HepG2 (cell line): ENCODE data around the gene CABLES1. TPM values are rescaled to one million over a fixed set of nuclear protein-coding genes. Genes with fewer than 3 reads are reported as not detected.

Source experiments
- ATAC-seq: fragments of 200-7000 bp; cut with Tn5 transposase; 3 replicates; pipeline ENCODE4 v1.9.1; 2020; ENCODE audit warnings: mild to moderate bottlenecking, moderate library complexity
- BruUV-seq: library from RNA; stranded (reverse); fragments of 400-500 nt; replicated peaks from 2 replicates; lab custom pipeline; 2021; lab: Mats Ljungman, UMichigan
- CTCF ChIA-PET: fragments of 300-600 bp; formaldehyde crosslinking; extraction: SDS; loops from one replicate; lab custom pipeline; 2021; ENCODE audit warnings: low total read pairs, inconsistent platforms, low intra/inter-chr PET ratio; lab: Yijun Ruan, JAX
- POLR2A ChIA-PET: fragments of 350-600 bp; sonication (Branson Sonifier 250); formaldehyde crosslinking; loops from one replicate; lab custom pipeline; 2020; ENCODE audit warnings: antibody characterized with exemption, inconsistent platforms; lab: Yijun Ruan, JAX
- DNase-seq: peaks from one replicate; pipeline ENCODE4 v3.0.0-alpha.2; 2015; ENCODE audit warnings: low spot score
- FAIRE-seq: peaks from 3 replicates; lab custom pipeline; 2011; peaks lifted over from hg19 to GRCh38; lab: Jason Lieb, UNC
- H2AFZ ChIP-seq: one replicate; pipeline ENCODE4 v1.6.1; 2011; ENCODE audit warnings: low read length, inconsistent platforms
- H3K27ac ChIP-seq: fragments of 300-600 bp; 3 replicates; pipeline ENCODE4 v1.8.0; 2011; ENCODE audit warnings: mixed run types, mild to moderate bottlenecking, mixed read lengths, low read length, inconsistent platforms; ENCODE audit not compliant: insufficient read depth; ENCODE audit errors: extremely low read length
- H3K27me3 ChIP-seq, 2 experiments: fragments of 200-600 bp in 1 of 2; 2 replicates in 1 of 2; 3 replicates in 1 of 2; pipeline versions ENCODE4 v1.6.0 to v1.8.0; 2011; ENCODE audit warnings: low read length in 2 of 2, mild to moderate bottlenecking in 2 of 2, moderate library complexity in 2 of 2, inconsistent platforms in 1 of 2; ENCODE audit not compliant: insufficient read depth in 2 of 2, control insufficient read depth in 1 of 2
- H3K36me3 ChIP-seq, 2 experiments: fragments of 200-600 bp in 1 of 2; replicated peaks in 1 of 2; 2 replicates in 1 of 2; 3 replicates in 1 of 2; pipeline versions ENCODE4 v1.5.1 to v1.8.0; 2011; ENCODE audit warnings: low read length in 2 of 2, inconsistent platforms in 1 of 2; ENCODE audit not compliant: insufficient read depth in 2 of 2, control insufficient read depth in 1 of 2
- H3K4me1 ChIP-seq: 2 replicates; pipeline ENCODE4 v1.5.1; 2012; ENCODE audit warnings: low read length, inconsistent platforms; ENCODE audit not compliant: insufficient read depth
- H3K4me2 ChIP-seq: 2 replicates; pipeline ENCODE4 v1.6.0; 2011; ENCODE audit warnings: low read depth, low read length, inconsistent platforms
- H3K4me3 ChIP-seq, 3 experiments: fragments of 200-600 bp in 1 of 3; sonication (generic), shearing (Covaris generic) in 1 of 3; replicated peaks in 1 of 3; 2 replicates each; pipeline ENCODE4 v1.5.1; 2011 to 2016; ENCODE audit warnings: low read length in 3 of 3, inconsistent platforms in 2 of 3, low read depth in 2 of 3, mild to moderate bottlenecking in 2 of 3, control low read depth in 1 of 3, mixed read lengths in 1 of 3; ENCODE audit not compliant: insufficient read depth in 1 of 3
- H3K79me2 ChIP-seq: one replicate; pipeline ENCODE4 v1.6.1; 2011; ENCODE audit warnings: low read length, inconsistent platforms; ENCODE audit not compliant: insufficient read depth
- H3K9ac ChIP-seq: 2 replicates; pipeline ENCODE4 v1.6.0; 2011; ENCODE audit warnings: mild to moderate bottlenecking, low read depth, low read length, inconsistent platforms; ENCODE audit not compliant: insufficient read depth
- H3K9me3 ChIP-seq: 2 replicates; pipeline ENCODE4 v1.5.1; 2012; ENCODE audit warnings: mild to moderate bottlenecking, low read length
- H4K20me1 ChIP-seq: 2 replicates; pipeline ENCODE4 v1.6.0; 2011; ENCODE audit warnings: inconsistent platforms, mild to moderate bottlenecking, low read length, moderate library complexity; ENCODE audit not compliant: insufficient read depth
- AGO1 ChIP-seq: fragments of 200-400 bp; formaldehyde crosslinking; IDR thresholded peaks from 2 replicates; pipeline ENCODE4 v1.6.1; 2017; ENCODE audit warnings: mild to moderate bottlenecking, low read depth, low read length, moderate library complexity; ENCODE audit not compliant: poor library complexity, severe bottlenecking
- GABPA ChIP-seq, 2 experiments: IDR thresholded peaks; 2 replicates each; pipeline ENCODE4 v1.6.1; 2011 to 2016; ENCODE audit warnings: low read depth in 2 of 2, low read length in 1 of 2, missing biosample characterization in 1 of 2, missing genetic modification characterization in 1 of 2
- IRF2 ChIP-seq: IDR thresholded peaks from 2 replicates; pipeline ENCODE4 v1.6.1; 2018; ENCODE audit warnings: missing genetic modification reagents, missing compliant biosample characterization
- KDM3A ChIP-seq: IDR thresholded peaks from 2 replicates; pipeline ENCODE4 v1.6.1; 2018; ENCODE audit warnings: low read depth, missing compliant biosample characterization
- MLX ChIP-seq: IDR thresholded peaks from 2 replicates; pipeline ENCODE4 v1.6.1; 2016
- NCOA5 ChIP-seq: sonication (generic); formaldehyde crosslinking; IDR thresholded peaks from 2 replicates; pipeline ENCODE4 v1.4.0; 2020; ENCODE audit warnings: missing genetic modification reagents
- RFXAP ChIP-seq: sonication (generic); formaldehyde crosslinking; IDR thresholded peaks from 2 replicates; pipeline ENCODE4 v1.4.0; 2020; ENCODE audit warnings: missing genetic modification reagents, borderline replicate concordance
- SIX4 ChIP-seq: sonication (generic); formaldehyde crosslinking; IDR thresholded peaks from 2 replicates; pipeline ENCODE4 v1.4.0; 2020; ENCODE audit warnings: missing genetic modification reagents
- SNAI1 ChIP-seq: sonication (generic); formaldehyde crosslinking; IDR thresholded peaks from 2 replicates; pipeline ENCODE4 v1.5.0; 2020; ENCODE audit warnings: mild to moderate bottlenecking, missing genetic modification reagents, borderline replicate concordance
- UBTF ChIP-seq: sonication (generic); formaldehyde crosslinking; IDR thresholded peaks from 2 replicates; pipeline ENCODE4 v1.4.0; 2020; ENCODE audit warnings: mild to moderate bottlenecking, missing genetic modification reagents
- ZNF205 ChIP-seq: IDR thresholded peaks from 2 replicates; pipeline ENCODE4 v1.6.1; 2018; ENCODE audit warnings: missing biosample characterization, missing genetic modification reagents
- ZNF24 ChIP-seq: fragments of 450-650 bp; IDR thresholded peaks from 2 replicates; pipeline ENCODE4 v1.6.1; 2017; ENCODE audit warnings: antibody characterized with exemption, mild to moderate bottlenecking
- ZNF260 ChIP-seq: sonication (generic); formaldehyde crosslinking; IDR thresholded peaks from 2 replicates; pipeline ENCODE4 v1.4.0; 2020; ENCODE audit warnings: missing genetic modification reagents, low read depth, mild to moderate bottlenecking, borderline replicate concordance
- ZNF263 ChIP-seq: sonication (generic); formaldehyde crosslinking; IDR thresholded peaks from 2 replicates; pipeline ENCODE4 v1.4.0; 2020; ENCODE audit warnings: missing genetic modification reagents
- ZNF616 ChIP-seq: sonication (generic); formaldehyde crosslinking; IDR thresholded peaks from 2 replicates; pipeline ENCODE4 v1.5.0; 2020; ENCODE audit warnings: low read depth, mild to moderate bottlenecking, missing genetic modification reagents
- ZNF720 ChIP-seq: sonication (generic); formaldehyde crosslinking; IDR thresholded peaks from 2 replicates; pipeline ENCODE4 v1.4.0; 2020; ENCODE audit warnings: missing genetic modification reagents
- WGBS: methylation state at CpG from one replicate; pipeline ENCODE4 v1.1.6; 2017; ENCODE audit warnings: low lambda C conversion rate; 5-methylcytosine and 5-hydroxymethylcytosine counted together
- in situ Hi-C: cut with HindIII; loops from 2 replicates; pipeline ENCODE4 v1.10.0; 2017; ENCODE audit warnings: low pct_unique_long_range_greater_than_20kb; ENCODE audit not compliant: extremely low pct_ligation_motif_present
- intact Hi-C: fragments of 100-400 bp; cut with micrococcal nuclease; formaldehyde crosslinking; loops from one replicate; pipeline ENCODE4 v1.10.0; 2022; ENCODE audit not compliant: unreplicated experiment
- polyA plus RNA-seq, 8 experiments: library from polyadenylated mRNA; depleted of rRNA in 3 of 8; stranded (reverse) in 7 of 8; unstranded in 1 of 8; fragments of >200 nt; fragmentation: Illumina TruSeq in 4 of 8; extraction: Trizol in 4 of 8; gene quantifications; 2 replicates each; pipeline versions ENCODE4 v1.2.1 to v1.2.3, GENCODE V29; 2011 to 2016; ENCODE audit warnings: low read depth in 4 of 8, missing spikeins in 1 of 8, mixed read lengths in 1 of 8; ENCODE audit not compliant: insufficient read depth in 1 of 8
- total RNA-seq, 5 experiments: library from RNA; depleted of rRNA; stranded (reverse); fragments of >200 nt; fragmentation: Illumina TruSeq; extraction: Trizol; gene quantifications; 2 replicates each; pipeline ENCODE4 v1.2.3, GENCODE V29; 2016; ENCODE audit warnings: low read depth in 1 of 5

Gene CABLES1
- total and polyA plus RNA-seq, 2 of the 13 experiments (the other 11 are each of a cell fraction or from before 2014, with no cell fraction given) = 14.7 to 25.8 TPM

- Histone ChIP-seq H3K36me3 (no peaks in the 10 kb centered on the region), H2AFZ (no peak overlapping the region), H3K27ac (no peak overlapping the region), H4K20me1 (no peaks in the 10 kb centered on the region), H3K27me3 (no peaks in the 10 kb centered on the region), H3K9me3 (no peaks in the 10 kb centered on the region), H3K79me2 (no peaks in the 10 kb centered on the region), H3K4me1 (peaks cover 8% of the 10 kb centered on the region; the same call in 1 of the 2 replicates), H3K4me2 (no peak overlapping the region), H3K4me3 (no peak overlapping the region), H3K9ac (no peak overlapping the region)
- FAIRE-seq = no peak
- 87% methylated on average over 2 of the region's 4 CpGs for WGBS
- TF ChIP-seq IRF2 (CRISPR knock-in tag) (no peak), ZNF260 (no peak)
- ChIA-PET POLR2A (no interaction called here), CTCF (no interaction called here)
- BruUV-seq = no TSS peak
- no peak; the same call in 2 of the 3 replicates for ATAC-seq
- intact Hi-C loops = no loop called here
- DNase-seq = no peak
- in situ Hi-C loops = no loop called here
These were observed 156.3 kb downstream of the CABLES1 start for GRCh38 chr18:23291456-23292205.

- Histone ChIP-seq H2AFZ (no peak overlapping the region), H3K27ac (no peak overlapping the region), H3K9ac (no peak overlapping the region), H4K20me1 (no peaks in the 10 kb centered on the region), H3K9me3 (no peaks in the 10 kb centered on the region), H3K27me3 (no peaks in the 10 kb centered on the region), H3K4me3 (no peak overlapping the region), H3K36me3 (peaks cover 2 to 3% of the 10 kb centered on the region in 2 experiments; a peak in 1 of 5 replicates), H3K79me2 (no peaks in the 10 kb centered on the region), H3K4me1 (peaks cover 15% of the 10 kb centered on the region), H3K4me2 (no peak overlapping the region)
- ATAC-seq = no peak
- ChIA-PET CTCF (no interaction called here), POLR2A (interaction anchor here (0.6 kb wide), 1 partner anchor 12 kb away, joined by 3 read pairs; no protein-coding TSS in a partner anchor)
- no peak for FAIRE-seq
- in situ Hi-C loops (no loop called here), intact Hi-C loops (no loop called here)
- no TSS peak for BruUV-seq
- 84% methylated on average over 6 of the region's 6 CpGs for WGBS
- DNase-seq = no peak
- TF ChIP-seq KDM3A (CRISPR knock-in tag) (no peak), ZNF263 (CRISPR knock-in tag) (no peak), SNAI1 (CRISPR knock-in tag) (no peak), ZNF24 (no peak), GABPA (IDR thresholded peaks at IDR 0.05; ENCODE audit: low read depth, low read length) (no peak), GABPA (CRISPR knock-in tag; IDR thresholded peaks at IDR 0.05; ENCODE audit: low read depth) (no peak), ZNF720 (CRISPR knock-in tag) (no peak), ZNF616 (no peak), AGO1 (no peak), ZNF205 (CRISPR knock-in tag) (no peak), MLX (CRISPR knock-in tag) (no peak), SIX4 (CRISPR knock-in tag) (no peak), UBTF (CRISPR knock-in tag) (no peak), NCOA5 (CRISPR knock-in tag) (no peak), RFXAP (no peak)
These were observed 165.0 kb downstream of the CABLES1 start for GRCh38 chr18:23300231-23300805.
